Left renal pelvis (tissue), 4 donors: ENCODE results near the gene SLC22A4. TPM values are rescaled to one million over a fixed set of nuclear protein-coding genes. Genes with fewer than 3 reads are reported as not detected.

Experiments
- DNase-seq, 4 donors: peaks; one replicate each; pipeline ENCODE4 v3.0.0-alpha.2; 2013; ENCODE audit warnings: low read depth in 4 of 4, low spot score in 3 of 4
- polyA plus RNA-seq, 4 donors: library from polyadenylated mRNA; unstranded; fragments of 120-200 nt; gene quantifications; one replicate each; pipeline ENCODE4 v1.2.1, GENCODE V29; 2013; ENCODE audit not compliant: insufficient read length in 4 of 4

The SLC22A4 gene
- polyA plus RNA-seq, 4 donors, result 3.1 to 7.6 (median 6.7) TPM

DNA sequence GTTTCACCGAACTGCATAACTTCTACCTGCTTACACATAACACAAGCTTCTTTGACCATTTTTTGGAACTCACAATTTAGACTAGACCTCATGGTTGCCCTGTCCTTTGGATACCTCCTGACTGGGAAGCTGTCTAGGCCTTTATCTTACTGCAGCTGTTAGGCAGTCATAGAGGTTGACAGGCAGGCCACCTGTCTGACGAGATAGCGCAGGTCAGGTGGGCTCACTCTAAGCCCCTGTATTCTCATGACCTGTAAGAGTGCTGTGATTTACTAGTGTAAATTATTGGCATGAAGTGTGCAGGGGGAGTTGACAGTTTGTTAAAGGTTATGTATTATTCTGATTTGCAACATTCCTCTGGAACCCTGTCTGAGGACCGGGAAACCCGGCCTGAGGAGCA is 29.0 kb downstream of the SLC22A4 start:
- no peak for DNase-seq

DNA sequence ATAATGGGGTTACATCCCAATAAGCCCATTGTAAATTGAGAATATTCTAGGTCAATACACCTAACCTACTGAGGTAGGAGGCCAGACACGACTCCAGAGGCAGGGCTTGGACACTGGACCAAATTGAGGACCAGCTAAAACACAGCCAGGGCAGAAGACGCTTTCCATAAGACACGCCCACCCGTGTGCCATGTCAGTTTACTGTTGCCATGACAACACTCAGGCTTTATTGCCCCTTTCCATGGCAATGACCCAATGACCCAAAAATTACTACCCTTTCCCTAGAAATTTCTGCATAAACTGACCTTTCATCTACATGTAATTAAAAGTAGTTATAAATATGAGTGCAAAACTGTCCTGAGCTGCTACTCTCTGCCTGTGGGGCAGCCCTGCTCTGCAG is 31.5 kb downstream of the SLC22A4 start:
- no peak for DNase-seq

DNA sequence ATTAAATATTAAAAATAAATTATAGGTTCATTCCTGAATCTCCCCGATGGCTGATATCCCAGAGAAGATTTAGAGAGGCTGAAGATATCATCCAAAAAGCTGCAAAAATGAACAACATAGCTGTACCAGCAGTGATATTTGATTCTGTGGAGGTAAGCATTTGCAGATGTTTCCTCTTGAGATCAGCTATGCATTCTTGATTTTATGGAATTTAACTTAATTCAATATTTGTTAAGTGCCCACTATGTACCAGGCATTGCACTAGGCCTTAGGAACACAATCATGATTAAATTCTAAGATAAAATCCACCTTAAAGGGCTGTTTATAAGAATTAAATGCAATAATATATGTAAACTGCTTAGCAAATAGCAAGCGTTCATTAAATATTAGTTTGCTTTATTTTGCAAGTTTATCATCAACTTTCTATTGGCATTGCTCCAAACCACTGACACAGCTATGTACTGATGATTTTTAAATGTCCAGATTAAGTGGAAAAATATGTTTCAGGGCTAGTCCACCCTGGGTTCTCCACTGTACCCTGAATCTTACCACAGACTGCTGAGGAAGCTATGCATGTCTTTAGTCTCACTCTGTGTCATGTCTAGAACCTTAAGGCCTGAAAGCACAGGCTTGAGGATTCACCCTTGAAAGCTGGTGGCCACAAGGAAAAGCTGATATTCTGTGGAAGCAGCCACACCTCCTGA is 33.2 kb downstream of the SLC22A4 start:
- DNase-seq, result no peak

DNA sequence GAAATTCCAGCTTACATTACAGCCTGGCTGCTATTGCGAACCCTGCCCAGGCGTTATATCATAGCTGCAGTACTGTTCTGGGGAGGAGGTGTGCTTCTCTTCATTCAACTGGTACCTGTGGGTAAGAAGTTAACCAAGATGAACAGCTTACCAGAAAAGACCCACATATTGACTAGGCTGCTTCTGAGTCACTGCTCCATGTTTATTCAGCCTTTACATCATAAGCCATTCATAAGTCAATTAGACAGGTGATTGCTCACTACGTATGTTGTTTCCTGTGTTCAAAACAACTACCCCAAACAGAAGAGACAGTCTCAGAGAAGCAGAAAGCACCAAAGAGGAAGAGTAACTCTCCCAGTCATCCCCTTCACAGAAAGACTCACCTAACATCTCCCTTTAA is 40.6 kb downstream of the SLC22A4 start:
- DNase-seq, result no peak

DNA sequence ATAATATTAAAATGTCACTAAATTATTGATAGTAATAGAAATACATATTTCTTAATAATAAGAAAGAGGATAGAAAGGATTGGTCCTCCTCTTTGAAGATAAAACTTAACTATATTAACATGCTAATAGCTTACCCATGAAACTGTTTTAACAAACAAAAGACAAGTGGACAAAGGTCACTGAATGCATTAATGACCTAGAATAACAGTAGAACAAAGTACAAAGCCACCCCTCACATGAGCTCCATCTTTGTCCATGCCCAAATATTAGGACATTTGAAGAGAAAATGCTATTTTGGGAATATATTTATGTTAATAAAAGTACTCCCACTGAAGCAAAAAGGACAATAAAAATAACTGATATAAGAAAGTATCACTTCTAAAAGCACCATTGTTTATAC is 41.2 kb downstream of the SLC22A4 start:
- DNase-seq, result no peak

DNA sequence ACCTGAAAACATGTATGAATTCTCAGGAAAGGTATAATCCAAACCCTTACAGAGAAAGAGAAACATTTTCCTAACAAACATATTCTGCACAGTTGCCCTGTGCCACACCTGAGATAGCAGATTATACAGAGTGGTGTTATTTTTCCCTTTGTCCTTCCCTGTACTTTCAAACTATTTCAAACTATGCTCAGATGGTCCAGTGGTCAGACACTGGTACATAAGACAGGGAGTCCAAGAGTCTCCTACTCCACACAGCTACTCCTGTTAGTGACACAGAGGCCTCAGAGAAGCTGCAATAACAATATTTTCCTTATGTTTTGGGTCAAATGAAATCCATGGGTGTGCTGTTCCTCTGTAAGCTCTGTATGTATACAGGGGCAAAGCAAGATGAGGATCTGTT is 45.3 kb downstream of the SLC22A4 start:
- no peak for DNase-seq

DNA sequence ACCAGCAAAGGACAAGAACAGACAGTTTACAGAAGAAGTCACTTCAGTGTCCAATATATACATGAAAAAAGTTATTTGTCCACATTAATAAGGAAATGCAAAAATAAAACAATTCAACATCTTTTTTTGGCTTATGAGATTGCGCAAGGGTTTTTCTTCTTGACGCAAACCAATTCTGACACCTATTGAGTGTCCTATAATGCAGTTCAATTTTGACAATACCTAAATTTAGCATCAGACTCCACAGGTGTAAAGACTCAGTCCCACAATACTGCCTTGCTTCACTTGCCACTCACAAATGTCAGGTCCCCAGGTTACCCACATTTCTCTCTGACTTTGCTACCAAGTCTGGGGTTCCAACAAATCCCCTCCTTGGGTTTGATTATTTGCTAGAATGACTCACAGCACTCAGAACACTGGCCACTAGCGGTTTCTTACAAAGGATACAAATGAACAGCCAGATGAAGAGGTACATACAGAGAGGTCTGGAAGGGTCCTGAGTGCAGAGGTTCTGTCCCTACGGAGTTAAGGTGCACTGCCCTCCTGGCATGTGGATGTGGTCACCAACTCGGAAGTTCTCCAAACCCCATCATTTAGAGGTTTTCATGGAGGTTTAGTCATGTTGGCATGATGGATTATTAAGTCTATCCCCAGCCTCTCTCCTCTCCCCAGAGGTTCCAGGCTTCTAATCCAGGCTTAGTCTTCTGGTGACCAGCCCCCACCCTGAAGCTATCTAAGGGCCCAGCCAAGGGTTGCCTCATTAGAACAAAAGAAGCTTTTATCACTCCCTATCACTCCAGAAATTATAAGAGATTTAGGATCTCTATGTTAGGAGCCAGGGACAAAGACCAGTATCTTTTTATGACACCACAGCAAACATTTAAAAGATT is 48.3 kb downstream of the SLC22A4 start:
- no peak for DNase-seq

DNA sequence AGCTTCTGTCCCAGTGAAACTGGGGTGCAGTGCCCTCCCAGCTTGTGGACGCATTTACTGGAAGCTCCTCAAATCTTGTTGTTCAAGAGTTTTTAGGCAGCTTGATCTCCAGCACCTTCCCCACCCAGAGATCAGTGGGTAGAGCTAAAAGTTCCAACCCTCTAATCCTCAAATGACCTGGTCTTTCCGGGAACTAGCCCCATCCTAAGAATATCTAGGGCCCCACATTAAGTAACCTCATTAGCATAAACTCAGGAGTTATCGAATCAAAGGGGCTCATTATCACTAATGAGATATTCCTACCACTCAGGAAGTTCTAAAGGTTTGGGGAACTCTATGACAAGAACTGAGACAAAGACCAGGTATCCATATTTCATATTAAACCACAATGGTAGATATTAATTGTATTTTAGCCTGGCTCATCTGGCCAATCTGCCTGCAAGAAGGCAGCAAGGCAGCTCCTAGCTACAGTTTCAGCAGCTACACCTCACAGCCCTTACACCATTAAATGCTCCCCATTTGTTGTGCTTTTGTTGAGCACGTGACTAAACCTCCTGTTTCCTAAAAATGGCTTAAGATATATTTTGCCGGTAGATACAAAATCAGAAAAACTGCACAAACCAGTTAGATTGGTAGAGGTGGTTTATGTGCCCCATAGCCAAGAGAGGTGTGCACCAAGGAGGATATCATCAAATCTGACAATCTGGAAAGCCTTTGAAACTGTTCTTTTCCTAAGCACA is 50.8 kb downstream of the SLC22A4 start:
- DNase-seq, result no peak

DNA sequence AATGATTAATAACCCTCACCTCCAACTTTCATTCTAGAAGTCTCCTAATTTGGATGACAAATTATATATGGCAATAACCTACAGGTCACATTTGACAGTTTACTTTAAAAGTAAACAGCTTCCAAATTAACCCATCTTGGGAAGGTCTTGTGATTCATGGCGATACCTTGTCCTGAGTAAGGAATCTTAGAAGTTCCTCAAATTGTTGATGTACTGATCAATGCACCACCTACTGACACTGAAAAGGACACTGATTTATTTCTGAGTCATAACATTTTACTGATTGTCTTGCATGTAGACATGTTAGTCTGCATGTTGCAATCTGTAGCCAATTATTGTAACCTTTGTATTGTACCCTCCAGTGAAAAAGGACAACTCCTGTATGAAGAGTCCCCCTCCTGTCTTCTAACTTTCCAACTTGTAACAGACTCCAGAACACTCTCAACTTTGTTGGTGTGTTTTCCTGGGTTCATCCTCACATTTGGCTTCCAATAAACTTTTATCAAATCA is 59.3 kb downstream of the SLC22A4 start:
- DNase-seq, result no peak

DNA sequence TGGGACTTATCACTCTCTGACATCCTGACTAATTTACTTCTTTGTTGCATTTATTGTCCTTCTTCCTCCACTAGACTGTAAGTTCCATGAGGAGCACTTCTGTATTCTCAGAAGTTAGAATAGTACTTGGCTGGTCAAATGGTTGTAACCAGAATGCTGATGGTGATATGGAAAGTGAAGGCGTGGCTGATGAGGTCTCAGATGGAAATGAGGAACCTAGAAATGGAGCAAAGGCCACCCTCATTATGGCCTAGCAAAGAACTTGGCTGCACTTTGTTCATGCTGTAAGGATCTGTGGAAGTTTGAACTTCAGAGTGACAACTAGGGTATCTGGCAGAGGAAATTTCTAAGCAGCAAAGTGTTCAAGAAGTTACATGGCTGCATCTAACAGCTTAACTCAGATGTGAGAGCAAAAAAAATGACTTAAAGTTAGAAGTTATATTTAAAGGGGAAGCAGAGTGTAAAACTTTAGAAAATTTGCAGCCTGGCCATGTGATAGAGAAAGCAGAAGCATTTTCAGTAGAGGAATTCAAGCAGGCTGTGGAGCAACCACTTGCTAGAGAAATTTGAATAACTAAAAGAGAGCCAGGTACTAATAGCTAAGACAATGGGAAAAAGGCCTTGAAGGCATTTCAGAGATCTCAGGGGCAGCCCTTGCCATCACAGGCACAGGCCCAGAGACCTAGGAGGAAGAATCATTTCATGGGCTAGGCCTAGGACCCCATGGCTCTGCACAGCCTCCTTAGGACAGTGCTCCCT is 60.4 kb downstream of the SLC22A4 start:
- DNase-seq, result no peak

DNA sequence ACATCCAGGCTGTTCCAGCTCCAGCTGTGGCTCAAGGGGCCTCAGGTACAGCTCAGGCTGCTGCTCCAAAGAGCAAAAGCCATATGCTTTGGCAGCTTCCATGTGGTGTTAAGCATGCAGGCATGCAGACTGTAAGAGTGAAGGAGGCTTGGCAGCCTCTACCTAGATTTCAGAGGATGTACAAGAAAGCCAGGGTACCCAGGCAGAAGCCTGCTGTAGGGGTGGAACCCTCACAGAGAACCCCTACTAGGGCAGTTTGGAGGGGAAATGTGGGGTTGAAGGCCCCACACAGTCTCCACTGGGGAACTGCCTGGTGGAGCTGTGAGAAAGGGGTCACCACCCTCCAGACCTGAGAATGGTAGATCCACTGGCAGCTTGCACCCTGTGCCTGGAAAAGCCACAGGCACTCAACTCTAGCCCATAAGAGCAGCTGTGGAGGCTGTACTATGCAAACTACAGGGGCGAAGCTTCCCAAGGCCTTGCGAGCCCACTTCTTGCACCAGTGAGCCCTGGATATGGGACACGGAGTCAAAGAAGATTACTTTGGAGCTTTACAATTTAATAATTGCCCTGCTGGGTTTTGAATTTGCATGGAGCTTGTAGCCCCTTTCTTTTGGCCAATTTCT is 61.1 kb downstream of the SLC22A4 start:
- no peak for DNase-seq

DNA sequence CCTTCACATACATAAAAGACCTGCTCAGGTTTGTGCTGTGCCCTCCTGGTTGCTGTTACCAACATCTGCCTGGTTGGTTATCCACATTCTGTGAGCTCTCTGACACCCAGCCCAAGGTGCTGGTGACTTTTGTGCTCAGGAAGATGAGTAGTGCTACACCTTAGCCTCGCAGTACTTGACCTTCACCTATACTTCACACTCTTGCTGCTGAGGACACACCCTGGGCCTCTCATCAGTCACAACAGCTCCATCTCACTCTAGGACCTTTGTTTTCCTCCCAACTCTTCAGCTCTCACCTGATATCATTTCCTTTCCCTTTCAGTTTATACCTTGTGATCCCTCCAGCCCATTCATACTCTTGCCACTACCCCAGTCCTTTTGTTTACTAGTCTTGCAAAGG is 64.6 kb downstream of the SLC22A4 start:
- DNase-seq, result no peak

DNA sequence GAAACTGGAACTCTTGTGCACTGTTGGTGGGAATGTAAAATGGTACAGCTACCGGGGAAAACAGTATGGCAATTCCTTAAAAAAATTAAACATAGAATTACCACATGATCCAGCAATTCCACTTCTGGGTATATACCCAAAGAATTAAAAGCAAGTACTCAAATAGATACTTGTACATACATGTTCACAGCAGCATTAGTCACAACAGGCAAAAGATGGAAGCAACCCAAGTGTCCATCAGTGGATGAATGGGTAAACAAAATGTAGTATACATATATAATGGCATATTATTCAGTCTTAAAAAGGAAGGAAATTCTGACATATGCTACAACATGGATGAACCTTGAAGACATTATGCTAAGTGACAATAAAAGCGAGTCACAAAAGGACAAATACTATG is 67.9 kb downstream of the SLC22A4 start:
- DNase-seq, result no peak

DNA sequence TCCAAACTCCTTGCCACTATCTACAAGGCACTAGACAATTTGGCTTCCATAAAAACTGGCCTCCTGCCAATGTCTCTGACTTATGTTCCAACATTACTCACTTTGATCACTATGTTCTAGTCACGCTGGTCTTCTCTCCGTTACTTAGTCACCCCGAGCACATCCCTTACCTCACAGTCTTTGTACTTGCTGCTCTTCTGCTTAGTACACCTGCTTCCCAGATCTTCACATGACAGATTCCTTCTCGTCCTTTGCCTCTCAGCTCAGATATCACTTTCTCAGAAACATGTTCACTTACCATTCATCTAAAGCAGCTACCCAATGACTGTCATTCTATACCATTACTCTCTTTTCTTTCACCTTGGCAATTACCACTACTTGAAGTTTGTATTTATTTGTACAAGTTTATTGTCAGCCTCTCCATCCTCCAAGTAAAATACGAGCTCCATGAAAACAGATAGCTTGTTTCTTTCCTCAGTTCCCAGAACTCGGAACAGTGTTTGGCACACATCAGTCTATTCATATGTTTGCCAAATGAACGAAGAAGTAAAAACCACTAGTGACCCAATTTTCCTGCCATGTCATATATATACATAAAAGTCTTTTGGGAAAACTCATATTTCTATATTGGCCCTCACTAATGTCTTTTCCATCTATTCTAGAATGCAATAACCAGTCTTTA is 69.4 kb downstream of the SLC22A4 start:
- no peak for DNase-seq

DNA sequence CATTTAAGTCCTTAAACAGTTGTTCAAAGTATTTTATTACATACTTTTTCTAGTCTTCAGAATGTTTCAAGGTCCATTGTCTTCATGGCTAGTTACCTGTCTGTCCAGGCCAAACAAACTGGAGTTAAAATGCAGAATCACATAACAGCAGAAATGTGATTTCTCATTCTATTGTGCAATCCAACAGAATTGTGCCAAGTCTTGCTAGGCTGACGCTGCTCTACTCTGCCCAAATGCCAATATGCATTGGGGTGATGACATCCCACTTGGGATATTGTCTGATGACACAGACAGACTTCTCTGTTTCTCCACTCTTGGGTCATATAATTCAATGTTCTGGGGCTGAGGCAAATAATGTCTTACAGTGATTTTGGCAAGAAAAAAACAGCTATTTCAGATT is 70.1 kb downstream of the SLC22A4 start:
- no peak for DNase-seq

DNA sequence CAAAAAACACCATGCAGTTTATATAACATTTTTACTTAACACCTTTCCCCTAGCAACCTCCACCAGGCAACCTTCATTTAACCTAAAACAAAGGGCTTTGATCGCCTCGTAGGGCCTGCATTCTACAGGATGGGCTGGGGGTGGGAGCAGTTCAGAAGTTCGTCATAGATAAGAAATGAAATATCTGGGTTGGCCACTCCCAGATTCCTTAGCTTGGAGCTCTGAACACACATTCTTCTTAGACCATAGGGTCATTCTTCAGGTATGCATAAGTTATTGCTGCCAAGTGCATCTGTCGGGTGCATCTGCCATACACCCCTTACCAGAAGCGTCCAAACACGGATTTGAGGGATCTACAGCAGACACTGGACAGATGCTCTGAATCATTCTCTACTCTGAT is 71.0 kb downstream of the SLC22A4 start:
- no peak for DNase-seq

DNA sequence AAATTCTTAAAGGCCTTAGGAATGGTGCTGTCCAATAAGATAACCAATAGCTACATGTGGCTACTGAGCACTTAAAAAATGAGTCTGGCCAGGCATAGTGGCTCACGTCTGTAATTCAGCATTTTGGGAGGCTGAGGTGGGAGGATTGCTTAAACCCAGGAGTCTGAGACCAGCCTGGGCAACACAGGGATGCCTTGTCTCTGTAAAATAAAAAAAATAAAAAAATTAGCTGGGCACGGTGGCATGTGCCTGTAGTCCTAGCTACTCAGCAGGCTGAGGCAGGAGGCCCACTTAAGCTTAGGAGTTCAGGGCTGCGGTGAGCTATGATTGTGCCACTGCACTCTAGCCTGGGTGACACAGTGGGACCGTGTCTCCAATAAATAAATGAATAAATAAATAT is 74.0 kb downstream of the SLC22A4 start:
- no peak for DNase-seq

DNA sequence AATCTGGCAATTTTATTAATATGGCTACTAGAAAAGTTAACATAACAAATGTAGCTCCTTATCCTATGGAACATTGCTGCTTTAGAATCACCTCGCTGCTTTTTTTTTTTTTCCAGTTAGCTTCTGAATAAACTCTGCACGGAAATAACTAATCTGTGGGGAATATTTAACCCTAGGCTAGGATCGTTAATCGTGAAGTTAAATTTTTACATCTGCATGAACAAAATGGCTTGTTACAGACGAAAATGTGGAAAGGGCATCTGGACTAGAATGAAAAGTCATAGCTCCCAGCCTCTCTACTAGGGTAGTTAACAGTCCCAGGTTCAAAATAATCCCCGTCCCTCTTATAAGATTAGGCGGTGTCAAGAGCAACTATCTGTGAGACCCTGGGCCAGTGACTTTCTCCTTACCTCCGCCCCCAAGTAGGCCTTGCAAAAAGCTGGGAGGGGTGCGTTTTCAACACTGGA is 74.8 kb downstream of the SLC22A4 start:
- peak in 1 of 4 donors; percentile 50 for DNase-seq

DNA sequence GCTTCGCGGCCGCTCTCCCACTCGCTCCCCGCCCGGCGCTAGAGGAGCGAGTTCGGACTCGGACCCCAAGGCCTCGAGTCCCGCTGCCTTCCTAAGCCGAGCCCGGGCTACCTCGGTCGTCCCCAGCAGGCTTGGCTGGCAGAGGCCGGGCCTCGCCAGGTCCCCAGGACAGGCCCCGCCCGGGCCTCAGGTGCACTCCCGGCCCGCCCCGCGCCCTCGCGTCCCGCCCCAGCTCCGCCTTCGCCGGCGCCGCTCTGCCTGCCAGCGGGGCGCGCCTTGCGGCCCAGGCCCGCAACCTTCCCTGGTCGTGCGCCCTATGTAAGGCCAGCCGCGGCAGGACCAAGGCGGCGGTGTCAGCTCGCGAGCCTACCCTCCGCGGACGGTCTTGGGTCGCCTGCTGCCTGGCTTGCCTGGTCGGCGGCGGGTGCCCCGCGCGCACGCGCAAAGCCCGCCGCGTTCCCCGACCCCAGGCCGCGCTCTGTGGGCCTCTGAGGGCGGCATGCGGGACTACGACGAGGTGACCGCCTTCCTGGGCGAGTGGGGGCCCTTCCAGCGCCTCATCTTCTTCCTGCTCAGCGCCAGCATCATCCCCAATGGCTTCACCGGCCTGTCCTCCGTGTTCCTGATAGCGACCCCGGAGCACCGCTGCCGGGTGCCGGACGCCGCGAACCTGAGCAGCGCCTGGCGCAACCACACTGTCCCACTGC is 75.4 kb downstream of the SLC22A4 start, which contains the start of gene SLC22A5:
SLC22A5 (plus strand) TSS at position 237 of the 707 bp plus-strand sequence; CDS start at position 500, 263 bp downstream.
- DNase-seq, result peak in 2 of 4 donors; percentile 53 to 62
